Measurements from ENCODE around the gene RUFY3.

GRCh38 chr4:70680934-70681333 is 40.8 kb upstream of the RUFY3 start:
- TF ChIP-seq CTCF (IDR thresholded peaks at IDR 0.05; ENCODE audit: insufficient read depth, low read length) = no peak
- no peak for TF ChIP-seq POLR2AphosphoS5 (IDR thresholded peaks at IDR 0.05; ENCODE audit: low read depth)
- TF ChIP-seq REST (IDR thresholded peaks at IDR 0.05; ENCODE audit: insufficient replicate concordance, low read depth) = no peak
